Stimulated activated CD4-positive, alpha-beta T cell treated with anti-CD3 and anti-CD28 coated beads, Interleukin-12 subunit alpha, Interleukin-12 subunit beta, amount 100 ng/mL, for 4 hours (primary cell): Measurements from ENCODE around the gene LINGO1.

Experiments
- DNase-seq: peaks from one replicate; pipeline ENCODE4 v3.0.0-alpha.2; 2020

Gene LINGO1

GRCh38 chr15:77632534-77633133 is at the start of gene LINGO1:
Gene LINGO1, minus strand, starts transcription at chr15:77632912. Its CDS starts 597 bp downstream, at chr15:77632315.
- DNase-seq: no peak

- no peak for DNase-seq
Observed at GRCh38 chr15:77681362-77681761, 48.6 kb upstream of the LINGO1 start.

- no peak for DNase-seq
Observed at GRCh38 chr15:77676569-77677375, 44.1 kb upstream of the LINGO1 start.

GRCh38 chr15:77675806-77676415 is 43.2 kb upstream of the LINGO1 start:
- no peak for DNase-seq

- DNase-seq: no peak
Observed at GRCh38 chr15:77674327-77674726, 41.6 kb upstream of the LINGO1 start.

- no peak for DNase-seq
Observed at GRCh38 chr15:77673866-77674265, 41.2 kb upstream of the LINGO1 start.

GRCh38 chr15:77672135-77672534 is 39.4 kb upstream of the LINGO1 start:
- no peak for DNase-seq

- DNase-seq: no peak
Observed at GRCh38 chr15:77671362-77672056, 38.8 kb upstream of the LINGO1 start.

- no peak for DNase-seq
Observed at GRCh38 chr15:77670558-77671361, 38.0 kb upstream of the LINGO1 start.

GRCh38 chr15:77669896-77670295 is 37.2 kb upstream of the LINGO1 start:
- DNase-seq: no peak

- no peak for DNase-seq
Observed at GRCh38 chr15:77667338-77668234, 34.9 kb upstream of the LINGO1 start.

GRCh38 chr15:77666296-77666660 is 33.6 kb upstream of the LINGO1 start:
- no peak for DNase-seq

GRCh38 chr15:77665530-77666295 is 33.0 kb upstream of the LINGO1 start:
- DNase-seq: no peak

- no peak for DNase-seq
Observed at GRCh38 chr15:77664428-77664827, 31.7 kb upstream of the LINGO1 start.

- DNase-seq: no peak
Observed at GRCh38 chr15:77663256-77663655, 30.5 kb upstream of the LINGO1 start.

- DNase-seq: peak; percentile 12
Observed at GRCh38 chr15:77659350-77660321, 26.9 kb upstream of the LINGO1 start.

GRCh38 chr15:77658304-77658703 is 25.6 kb upstream of the LINGO1 start:
- DNase-seq: no peak

GRCh38 chr15:77657634-77658238 is 25.0 kb upstream of the LINGO1 start:
- DNase-seq: no peak

- DNase-seq: no peak
Observed at GRCh38 chr15:77656294-77656693, 23.6 kb upstream of the LINGO1 start.
